HG03159 (cell line): ENCODE results near the gene IRX6.

ENCODE experiments used
- ATAC-seq: cut with Tn5 transposase; IDR thresholded peaks from one replicate; pipeline ENCODE4 v1.9.1; 2021; ENCODE audit warnings: mild to moderate bottlenecking, moderate library complexity; ENCODE audit not compliant: unreplicated experiment

The IRX6 gene

DNA sequence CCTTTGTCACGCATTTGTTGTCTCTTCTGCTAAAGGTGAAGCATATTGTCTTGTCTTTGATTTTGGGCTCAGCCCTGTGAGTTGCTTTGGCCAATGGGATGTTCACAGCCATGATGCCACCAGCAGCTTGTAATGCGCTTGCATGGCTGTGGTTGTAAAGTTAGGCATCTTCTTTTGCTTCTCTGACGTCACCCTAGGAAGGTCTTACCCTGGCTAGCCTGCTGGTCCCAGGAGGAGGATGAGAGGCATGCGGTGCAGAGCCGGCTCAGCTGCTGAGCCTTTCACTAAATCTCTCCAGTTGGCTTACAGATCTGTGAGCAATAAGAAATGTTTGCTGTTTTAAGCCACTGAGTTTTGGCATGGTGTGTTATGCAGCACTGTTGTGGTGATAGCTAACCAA is 40.8 kb downstream of the IRX6 start:
- no peak for ATAC-seq

DNA sequence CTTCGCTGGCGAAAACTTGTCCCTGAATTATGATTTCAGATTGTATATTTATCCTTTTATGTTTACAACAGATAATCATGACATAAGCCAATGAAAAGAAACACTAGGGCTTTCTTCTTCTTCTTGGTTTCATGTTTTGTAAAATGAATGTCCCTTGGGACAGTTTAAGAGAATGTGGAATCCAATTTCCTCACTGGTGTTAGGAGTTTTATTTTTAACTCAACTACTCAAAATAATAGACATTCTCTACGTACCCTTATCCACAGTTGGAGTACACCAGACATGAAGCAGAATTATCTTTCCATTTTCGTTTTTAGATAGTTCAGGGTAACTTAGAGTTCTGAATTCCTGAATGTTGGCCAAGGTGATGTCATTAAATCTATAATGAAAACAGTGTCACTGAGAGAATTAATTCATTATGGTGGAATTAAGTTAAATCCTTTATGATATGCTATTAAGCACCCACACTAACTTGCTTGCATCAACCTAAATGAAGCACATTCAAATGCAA is 43.4 kb downstream of the IRX6 start:
- no peak for ATAC-seq

DNA sequence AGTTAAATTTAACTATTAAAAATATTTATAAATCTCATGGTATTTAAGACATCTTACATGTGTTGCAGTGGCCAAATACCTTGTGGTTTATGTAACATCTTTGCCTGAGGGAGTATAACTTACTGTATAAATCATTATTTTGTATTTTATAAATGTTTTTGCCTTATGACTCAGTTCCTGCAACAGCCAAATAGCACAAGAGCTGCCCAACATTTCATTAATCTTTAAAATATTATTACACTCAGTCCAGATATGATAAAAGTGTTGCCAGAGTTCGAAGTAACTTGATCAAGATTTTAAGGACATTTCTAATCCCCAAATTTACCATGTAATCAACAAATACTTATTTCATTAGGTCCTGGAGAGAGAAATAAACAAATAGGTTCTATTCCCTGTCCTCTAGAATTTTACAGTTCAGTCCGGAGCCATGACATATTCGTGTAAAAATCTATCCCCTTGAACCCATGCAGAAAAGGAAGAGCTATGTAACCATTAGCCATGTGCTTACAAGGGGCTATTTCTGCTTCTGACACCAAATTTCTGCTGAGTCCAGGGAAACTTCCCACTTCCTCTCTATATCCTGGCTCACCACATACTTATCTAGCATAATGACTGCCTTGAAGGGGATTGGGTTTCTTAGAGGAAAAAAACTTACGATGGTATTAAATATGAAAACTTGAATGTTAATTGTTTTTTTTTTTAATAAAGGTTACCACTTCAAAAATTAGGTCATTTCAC is 44.0 kb downstream of the IRX6 start:
- ATAC-seq: no peak

DNA sequence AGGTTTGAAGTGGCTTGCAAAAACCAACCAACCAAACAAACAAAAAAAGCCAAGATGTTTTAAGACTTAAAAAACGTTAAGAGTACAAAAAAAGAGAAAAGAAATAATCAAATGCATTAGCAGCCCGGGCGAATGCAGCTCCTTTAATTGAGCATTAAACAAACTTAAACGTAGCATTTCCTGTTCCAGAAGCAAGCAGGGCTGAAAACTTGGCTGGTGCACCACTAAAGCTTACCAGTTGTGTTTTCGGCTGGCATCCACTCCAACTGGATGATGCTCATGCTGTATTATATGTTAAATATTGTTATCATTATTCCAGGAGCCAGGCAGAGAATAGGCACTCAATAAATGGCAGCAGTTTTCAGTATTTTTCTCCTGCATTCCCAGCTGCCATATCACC is 45.1 kb downstream of the IRX6 start:
- ATAC-seq: no peak

DNA sequence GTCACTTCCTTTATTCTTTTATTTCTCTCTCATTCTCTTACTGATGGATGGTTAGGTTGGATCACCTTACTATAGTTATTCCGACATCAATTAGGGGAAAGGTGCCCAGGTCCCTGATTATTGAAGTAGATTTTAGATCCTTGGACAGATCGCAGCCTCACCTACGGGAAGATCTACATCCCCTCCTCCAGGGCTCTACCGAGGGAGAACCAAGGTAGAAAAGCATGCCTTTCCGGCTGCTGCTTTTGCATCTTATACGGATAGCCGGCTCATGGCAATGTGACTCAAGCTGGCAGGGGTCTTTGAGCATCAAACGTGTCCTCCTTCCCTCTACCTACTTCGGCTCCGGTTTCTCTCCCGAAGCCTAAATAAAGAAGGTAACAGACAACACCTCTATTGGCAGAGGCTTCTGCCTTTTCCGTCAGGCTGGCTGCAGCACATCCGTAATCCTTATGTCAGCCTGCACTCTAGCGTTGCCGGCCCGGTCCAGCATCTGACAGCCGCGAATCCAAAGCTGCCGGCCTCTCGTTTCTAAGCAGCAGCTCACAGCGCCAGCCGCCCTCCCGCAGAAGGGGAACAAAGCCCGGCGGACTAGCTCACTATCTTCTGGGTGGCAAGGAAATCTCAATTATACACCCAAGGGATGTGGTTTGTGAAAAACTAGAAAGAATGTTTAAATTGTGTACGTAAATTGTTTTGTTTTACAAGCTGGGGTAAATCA is 46.9 kb downstream of the IRX6 start:
- no peak for ATAC-seq

DNA sequence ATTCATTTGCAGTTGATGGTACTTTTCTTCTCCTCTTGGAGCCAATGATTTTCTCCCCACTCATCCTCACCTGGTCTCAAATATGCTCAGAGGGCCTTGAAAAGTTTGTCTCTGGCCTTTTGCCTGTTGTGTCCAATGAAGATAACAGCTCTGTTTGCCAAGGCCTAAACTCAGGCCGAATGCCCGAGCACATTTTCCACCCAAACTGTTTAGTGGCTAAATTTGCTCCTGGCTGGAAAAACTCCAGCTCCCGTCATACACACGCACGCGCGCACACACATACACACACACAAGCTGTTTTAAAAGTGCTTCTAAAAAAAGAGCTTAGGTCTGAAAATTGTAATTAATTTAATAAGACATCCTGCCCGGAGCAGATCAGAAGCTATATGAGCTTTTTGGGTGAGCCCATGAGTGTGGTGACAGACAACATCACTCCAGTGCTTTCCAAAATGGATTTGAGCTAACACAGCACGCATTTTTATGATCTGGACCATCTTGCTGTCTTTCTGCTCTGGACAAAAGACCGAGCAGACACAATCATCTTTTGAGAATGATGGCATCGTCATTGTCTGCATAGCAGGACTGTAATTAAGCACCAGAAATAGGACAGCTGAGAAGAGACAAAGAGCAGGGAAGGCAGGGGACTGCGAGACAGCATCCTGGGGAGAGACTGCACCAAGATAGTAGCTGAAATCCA is 48.9 kb downstream of the IRX6 start:
- no peak for ATAC-seq

DNA sequence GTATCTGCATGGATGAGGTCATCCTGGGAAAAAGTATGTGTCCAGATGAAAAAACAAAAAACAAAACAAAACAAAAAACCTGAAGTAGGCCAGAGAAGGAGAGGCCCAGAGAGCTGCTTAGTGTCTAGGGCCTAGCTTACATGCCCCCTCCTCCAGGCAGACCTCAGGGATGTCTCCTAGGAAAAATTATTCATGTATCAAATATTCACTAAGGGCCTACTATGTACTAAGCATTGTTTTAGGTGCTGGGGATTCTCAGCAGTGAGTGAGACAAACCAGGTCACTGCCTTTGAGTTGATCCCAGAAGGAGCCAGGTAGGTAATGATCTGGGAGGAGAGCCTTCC is 49.5 kb downstream of the IRX6 start:
- ATAC-seq: no peak

DNA sequence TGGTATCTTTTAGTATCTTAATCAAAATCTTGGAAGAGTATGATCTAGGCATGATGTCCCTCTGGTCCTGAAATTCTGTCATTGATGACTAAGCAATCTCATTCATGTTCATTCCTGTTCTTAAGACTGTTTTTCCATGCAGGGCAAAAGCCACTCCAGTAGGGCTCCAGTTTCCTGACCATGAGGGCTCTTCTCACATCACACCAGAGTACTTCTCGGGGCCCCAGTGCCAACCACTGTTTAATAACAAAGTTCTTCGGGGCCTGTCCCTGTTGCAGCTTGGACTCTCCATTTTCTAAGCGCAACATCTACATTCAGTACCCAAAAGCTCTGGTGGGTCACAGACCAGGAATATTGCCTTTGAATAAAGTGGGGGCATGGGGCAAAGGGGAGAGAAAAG is 52.0 kb downstream of the IRX6 start:
- ATAC-seq: no peak

DNA sequence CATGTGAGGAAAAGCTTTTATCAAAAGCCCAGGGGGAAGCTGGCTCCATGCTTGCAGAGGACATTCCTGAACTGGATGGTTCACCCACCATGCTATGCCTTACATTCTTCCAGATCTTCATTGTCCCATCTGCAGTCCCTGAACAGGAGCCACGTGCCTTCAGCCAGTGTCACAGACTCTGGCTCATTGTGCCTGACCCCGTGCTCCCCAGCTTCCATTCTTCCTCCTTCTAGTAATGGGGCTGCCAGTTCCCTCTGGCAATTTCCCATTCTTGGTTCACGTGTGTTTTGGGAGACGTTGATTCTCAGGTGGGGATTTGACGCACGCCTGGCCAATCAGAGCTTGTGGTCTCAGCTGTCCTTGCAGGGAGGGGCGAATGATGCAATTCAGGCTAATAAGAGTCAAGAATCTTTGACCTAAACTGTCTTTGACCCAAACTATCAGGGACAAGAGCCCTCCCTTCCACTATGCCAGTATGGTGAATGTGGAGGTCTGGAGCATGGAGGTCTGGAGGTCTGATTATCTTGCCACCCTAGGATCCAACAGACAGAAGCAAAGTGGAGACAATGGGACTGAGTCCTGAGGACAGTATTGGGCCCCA is 52.7 kb downstream of the IRX6 start:
- ATAC-seq: no peak

DNA sequence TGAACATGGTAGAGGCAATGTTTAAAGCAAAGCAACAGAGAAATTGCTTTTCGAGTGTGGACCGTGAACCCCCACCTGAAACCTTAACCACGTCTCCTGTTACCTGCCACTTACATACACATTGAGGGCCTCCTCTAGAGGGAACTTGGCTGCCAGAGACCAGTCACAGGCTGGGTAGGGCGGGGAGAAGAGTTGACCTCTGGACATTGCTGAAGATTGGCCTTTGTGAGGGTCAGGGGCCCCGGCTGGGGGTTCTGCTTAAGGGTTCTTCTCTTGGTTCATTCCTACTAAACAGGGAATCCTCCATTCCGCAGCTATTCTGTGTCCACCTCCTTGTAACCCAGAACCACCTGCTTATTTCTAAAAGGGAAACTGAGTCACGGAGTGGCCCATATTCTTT is 53.8 kb downstream of the IRX6 start:
- no peak for ATAC-seq

DNA sequence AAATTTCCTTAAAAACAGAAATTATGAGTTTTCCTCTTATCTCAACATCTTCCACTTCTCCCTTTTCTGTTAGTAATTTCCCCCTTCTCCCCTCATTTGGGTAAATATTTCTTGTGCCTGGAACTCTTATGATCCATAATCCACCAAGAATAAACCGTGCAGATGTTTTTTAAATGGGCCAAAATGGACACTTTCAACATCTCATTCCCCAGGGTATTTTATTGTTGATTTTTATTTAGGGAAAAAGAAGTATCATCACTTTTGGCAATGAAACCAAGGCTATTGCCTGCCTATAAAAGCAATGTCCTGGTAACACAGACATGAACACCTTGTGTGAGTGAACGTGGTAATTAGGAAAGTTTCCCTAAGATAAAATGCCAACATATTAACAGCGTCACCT is 54.6 kb downstream of the IRX6 start:
- no peak for ATAC-seq

DNA sequence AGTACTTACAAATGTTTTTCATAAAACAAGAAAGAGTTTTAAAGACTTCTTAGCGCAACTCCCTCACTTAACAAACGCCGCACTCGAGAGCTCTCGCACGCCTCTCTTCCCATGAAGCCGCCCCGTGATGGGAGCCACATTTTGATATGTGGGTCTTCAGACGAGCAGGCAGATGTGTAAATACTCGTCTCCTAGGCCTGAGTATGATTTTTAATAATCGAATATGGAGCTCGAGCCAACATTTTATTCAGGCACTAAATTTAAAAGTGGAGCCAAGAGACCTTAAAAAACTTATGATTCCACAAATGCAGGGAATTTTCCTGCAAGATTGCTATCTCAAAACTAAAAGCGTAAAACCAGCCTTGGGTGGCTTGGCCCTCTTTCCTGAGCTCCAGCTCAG is 55.4 kb downstream of the IRX6 start:
- no peak for ATAC-seq

DNA sequence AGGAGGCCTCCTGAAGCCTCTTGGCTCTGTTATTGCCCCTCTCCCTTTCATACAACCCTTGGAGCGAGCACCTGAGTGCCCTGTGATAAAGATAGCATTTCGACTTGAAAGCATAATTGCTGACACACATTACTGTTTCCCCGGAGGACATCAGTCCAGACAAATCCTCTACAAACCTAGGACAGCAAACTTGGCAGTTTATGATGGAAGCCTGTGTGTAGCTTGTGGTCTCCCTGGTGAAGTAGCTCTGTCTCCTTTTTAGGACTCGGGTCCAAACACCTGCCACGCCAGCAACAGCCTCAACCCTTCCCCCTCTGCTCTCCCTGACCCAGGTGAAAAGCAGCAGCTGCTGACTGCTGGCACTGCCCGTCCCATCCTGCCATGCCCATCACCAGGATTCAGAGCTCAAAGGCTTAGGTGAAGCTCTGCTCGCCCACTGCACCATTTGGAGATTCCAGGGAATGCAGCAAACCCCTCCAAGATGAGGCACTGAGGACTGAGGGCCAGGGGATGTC is 55.9 kb downstream of the IRX6 start:
- ATAC-seq: no peak
